ENCODE results near the gene SUSD6.

DNA sequence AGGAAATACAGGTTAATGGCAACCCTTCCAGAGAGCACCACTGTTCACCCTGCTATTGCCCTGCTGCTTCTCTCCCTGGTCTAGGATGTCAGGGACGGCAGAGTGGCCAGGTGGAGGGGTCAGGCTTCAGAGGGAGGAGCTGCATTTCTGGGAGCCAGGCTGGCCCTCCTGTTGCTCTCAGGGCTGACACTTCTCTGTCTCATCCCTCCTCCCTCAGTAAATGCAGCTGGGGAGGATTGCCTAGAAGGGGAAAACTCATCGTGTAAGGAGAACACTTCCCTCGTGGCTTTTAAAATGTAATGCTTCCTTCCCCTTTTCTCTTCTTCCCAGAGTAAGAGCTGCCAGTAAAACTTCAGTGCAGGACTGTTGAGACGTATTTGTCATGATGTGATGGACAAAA lies 20.8 kb downstream of the SUSD6 start:
- TF ChIP-seq CTCF (IDR thresholded peaks at IDR 0.05) (no peak), EZH2 (IDR thresholded peaks at IDR 0.05; ENCODE audit: borderline replicate concordance, insufficient read depth, low read depth, low read length, poor library complexity, severe bottlenecking) (no peak)

Data from B cell (primary cell).